ENCODE results near the gene IRS2.
"Not testable (repeated sequence)": the region's sequence is repeated elsewhere in the genome, so short reads cannot be mapped to it uniquely, and the experiment has no call there.

The IRS2 gene

GRCh38 chr13:109786457-109787134 is at the start of gene IRS2:
IRS2 (minus strand) TSS chr13:109786583; CDS start chr13:109786053, 530 bp downstream.
- no peak for TF ChIP-seq ZNF274 (IDR thresholded peaks at IDR 0.05; ENCODE audit: low read depth, low read length)
- H3K4me3 ChIP-seq (ENCODE audit: low read length): peak within 1 kb of the TSS; percentile 87

DNA sequence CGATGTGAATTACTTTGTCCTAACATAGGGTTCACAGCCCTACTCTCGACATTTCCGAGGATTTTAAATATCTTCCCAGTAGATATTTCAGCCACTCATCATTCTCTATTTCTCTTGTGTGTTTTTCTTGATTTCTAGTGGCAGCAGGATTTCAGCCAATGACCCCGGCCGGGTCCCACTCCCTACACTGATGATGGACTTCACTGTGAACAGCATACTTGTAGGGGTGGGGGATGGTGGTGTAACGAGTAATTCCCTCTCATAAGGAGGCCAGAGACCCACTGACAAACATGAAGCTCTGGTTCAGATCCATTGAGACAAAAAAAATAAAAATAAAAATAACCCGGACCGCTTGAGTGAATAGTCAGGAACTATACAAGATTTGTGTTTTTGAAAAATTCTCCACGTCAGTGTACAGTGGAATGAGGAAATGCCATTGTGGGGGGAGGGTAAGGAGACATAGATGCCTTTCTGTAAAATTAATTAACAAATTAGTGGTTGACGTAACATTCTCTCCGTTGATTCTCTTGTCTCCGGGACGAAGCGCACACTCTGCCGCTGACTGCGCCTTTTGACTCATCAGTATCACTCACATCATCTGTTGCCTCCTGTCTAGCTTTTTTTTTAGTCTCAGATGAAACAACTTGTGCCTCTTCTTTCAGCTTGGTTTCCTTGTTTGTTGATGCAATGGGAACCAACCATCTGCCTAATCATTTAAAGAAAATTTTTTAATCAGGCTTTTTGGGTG is 48.8 kb upstream of the IRS2 start:
- no peak for TF ChIP-seq ZNF274 (IDR thresholded peaks at IDR 0.05; ENCODE audit: low read depth, low read length)
- no peak overlapping the region for H3K4me3 ChIP-seq (ENCODE audit: low read length)

GRCh38 chr13:109833940-109834339 is 47.6 kb upstream of the IRS2 start:
- no peak for TF ChIP-seq ZNF274 (IDR thresholded peaks at IDR 0.05; ENCODE audit: low read depth, low read length)
- H3K4me3 ChIP-seq (ENCODE audit: low read length): no peak overlapping the region

DNA sequence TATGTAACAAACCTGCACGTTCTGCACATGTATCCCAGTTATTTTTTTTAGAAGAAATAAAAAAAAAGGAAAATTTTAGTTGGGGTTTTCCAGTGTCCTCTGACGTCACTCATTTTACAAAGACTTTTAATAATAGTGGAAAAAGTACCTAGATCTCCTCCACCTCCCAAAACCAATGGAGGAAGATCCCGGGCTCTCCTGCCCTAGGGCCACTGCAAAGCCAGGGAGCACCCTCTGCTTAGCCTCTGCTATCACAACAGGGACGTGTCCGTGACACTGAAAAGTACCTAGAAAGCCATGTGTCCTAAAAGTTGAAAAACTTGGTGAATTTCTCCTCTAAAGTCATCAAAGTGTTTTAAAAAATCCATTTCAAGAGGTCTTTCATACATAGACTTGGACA is 46.7 kb upstream of the IRS2 start:
- no peak overlapping the region for H3K4me3 ChIP-seq (ENCODE audit: low read length)
- no peak for TF ChIP-seq ZNF274 (IDR thresholded peaks at IDR 0.05; ENCODE audit: low read depth, low read length)

- not testable (repeated sequence) for H3K4me3 ChIP-seq (ENCODE audit: low read length)
These were observed 42.4 kb upstream of the IRS2 start for GRCh38 chr13:109828591-109829316.

DNA sequence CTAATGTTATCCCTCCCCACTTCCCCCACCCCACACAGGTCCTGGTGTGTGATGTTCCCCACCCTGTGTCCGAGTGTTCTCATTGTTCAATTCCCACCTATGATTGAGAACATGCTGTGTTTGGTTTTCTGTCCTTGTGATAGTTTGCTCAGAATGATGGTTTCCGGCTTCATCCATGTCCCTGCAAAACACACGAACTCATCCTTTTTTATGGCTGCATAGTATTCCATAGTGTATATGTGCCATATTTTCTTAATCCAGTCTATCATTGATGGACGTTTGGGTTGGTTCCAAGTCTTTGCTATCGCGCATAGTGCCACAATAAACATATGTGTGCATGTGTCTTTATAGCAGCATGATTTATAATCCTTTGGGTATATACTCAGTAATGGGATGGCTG is 36.8 kb upstream of the IRS2 start:
- not testable (repeated sequence) for H3K4me3 ChIP-seq (ENCODE audit: low read length)

- H3K4me3 ChIP-seq (ENCODE audit: low read length): no peak overlapping the region
- TF ChIP-seq ZNF274 (IDR thresholded peaks at IDR 0.05; ENCODE audit: low read depth, low read length): no peak
These were observed 34.7 kb upstream of the IRS2 start for GRCh38 chr13:109821103-109821502.

DNA sequence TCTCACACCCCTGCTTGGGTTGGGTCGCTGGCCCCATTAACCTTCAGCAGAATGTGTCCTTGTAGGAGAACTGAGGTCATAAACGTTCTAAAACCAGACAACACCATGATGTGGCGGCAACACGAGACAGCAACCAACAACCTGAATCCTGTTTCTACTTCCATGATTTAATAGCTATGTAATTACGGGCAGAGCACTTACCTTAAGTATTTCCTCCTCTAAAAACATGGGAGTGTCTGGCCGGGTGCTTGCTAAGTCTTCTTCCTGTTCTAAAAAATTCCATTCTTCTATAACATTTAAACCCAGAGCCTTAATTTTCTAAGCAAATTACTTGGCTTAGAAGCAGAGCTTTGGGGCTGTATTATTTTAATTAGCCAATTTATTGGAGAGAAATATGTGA is 33.5 kb upstream of the IRS2 start:
- TF ChIP-seq ZNF274 (IDR thresholded peaks at IDR 0.05; ENCODE audit: low read depth, low read length): no peak
- H3K4me3 ChIP-seq (ENCODE audit: low read length): no peak overlapping the region

DNA sequence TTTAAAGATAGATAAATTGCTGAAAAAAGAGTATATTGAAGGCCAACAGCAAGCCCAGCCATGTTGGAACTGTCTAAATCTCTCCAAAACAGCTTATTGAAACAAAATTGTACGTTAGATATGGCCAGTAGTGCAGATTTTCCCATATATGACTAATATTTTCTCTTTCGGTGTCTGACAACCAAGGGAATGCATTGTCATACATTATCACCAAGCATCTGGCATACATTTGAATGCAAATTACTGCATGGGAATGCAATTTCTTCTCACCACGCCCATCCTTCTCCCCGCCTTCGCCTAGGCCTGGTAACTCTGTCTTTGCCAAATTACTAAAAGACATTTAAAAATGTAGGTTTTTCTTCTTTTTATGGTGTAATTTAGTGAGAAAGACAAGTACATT is 32.5 kb upstream of the IRS2 start:
- TF ChIP-seq ZNF274 (IDR thresholded peaks at IDR 0.05; ENCODE audit: low read depth, low read length): no peak
- no peak overlapping the region for H3K4me3 ChIP-seq (ENCODE audit: low read length)

GRCh38 chr13:109817591-109818535 is 31.5 kb upstream of the IRS2 start:
- no peak for TF ChIP-seq ZNF274 (IDR thresholded peaks at IDR 0.05; ENCODE audit: low read depth, low read length)
- H3K4me3 ChIP-seq (ENCODE audit: low read length): no peak overlapping the region

GRCh38 chr13:109816808-109817203 is 30.4 kb upstream of the IRS2 start:
- TF ChIP-seq ZNF274 (IDR thresholded peaks at IDR 0.05; ENCODE audit: low read depth, low read length): no peak
- no peak overlapping the region for H3K4me3 ChIP-seq (ENCODE audit: low read length)

GRCh38 chr13:109816112-109816807 is 29.9 kb upstream of the IRS2 start:
- no peak for TF ChIP-seq ZNF274 (IDR thresholded peaks at IDR 0.05; ENCODE audit: low read depth, low read length)
- no peak overlapping the region for H3K4me3 ChIP-seq (ENCODE audit: low read length)

DNA sequence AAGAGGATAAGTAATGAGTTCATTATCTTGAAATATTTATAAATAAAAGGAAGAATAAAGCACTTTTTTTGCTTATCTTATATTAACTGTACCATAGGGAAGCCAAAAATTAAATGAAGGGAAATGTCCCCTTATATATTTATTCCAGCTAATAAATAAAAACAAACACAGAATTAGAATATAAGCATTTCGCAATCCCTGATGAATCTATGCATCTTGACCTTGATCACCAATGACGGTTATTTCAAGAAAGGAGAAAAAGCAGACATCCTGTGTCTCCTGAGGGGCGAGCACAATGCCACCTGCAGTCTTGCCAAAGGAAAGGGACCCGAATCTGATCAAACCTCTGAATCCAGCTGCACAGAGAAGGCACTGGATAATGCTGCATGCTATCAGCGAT is 29.3 kb upstream of the IRS2 start:
- no peak overlapping the region for H3K4me3 ChIP-seq (ENCODE audit: low read length)
- TF ChIP-seq ZNF274 (IDR thresholded peaks at IDR 0.05; ENCODE audit: low read depth, low read length): no peak

Measured in GM08714 (cell line).